Neural progenitor cell (in vitro differentiated cells): ENCODE data around the gene DEFB132.

Experiments used
- EZH2 ChIP-seq: fragments of 200-600 bp; sonication (generic); IDR thresholded peaks from 2 replicates; pipeline ENCODE4 v1.6.1; 2017; ENCODE audit warnings: antibody characterized with exemption, mild to moderate bottlenecking, moderate library complexity
- EZH2phosphoT487 ChIP-seq: fragments of 200-600 bp; sonication (generic); IDR thresholded peaks from 2 replicates; pipeline ENCODE4 v1.6.1; 2017; ENCODE audit warnings: antibody characterized with exemption
- TF ChIP-seq, protein P1 (sequence below): fragments of 200-600 bp; sonication (generic); IDR thresholded peaks from 2 replicates; pipeline ENCODE4 v1.5.1; 2017; ENCODE audit warnings: antibody characterized with exemption, mild to moderate bottlenecking

DNA sequence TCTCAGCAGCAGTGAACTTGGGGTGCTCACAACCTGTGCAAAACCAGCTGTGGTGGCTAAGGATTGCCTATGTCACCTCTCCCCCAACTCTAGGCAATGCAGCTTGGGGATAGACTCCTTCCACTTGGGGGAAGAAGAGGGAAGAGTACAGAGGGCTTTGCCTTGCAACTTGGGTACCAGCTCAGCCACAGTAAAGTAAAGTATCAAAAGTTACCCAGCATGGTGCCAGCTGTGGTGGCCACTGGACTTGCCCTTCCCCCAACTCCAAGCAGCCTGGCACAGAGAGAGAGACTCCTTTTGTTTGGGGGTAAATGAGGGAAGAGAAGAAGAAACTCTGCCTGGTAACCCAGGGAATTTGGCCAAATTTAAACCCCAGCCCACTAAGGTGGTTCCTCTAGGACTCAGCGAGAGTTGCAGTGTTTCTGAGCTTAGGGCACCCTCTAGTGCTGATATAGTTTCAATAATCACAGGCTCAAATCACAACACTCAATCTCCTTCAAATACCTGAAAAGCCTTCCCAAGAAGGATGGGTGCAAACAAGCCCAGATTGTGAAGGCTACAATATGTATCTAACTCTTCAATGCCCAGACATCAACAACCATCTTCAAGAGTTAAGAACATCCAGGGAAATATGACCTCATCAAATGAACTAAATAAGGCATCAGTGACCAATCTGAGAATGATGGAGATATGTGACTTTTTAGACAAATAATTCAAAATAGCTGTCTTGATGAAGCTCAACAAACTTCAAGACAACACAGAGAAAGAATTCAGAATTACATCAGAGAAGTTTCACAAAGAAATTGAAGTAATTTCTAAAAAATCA is 38.0 kb upstream of the DEFB132 start:
- TF ChIP-seq, protein P1, sequence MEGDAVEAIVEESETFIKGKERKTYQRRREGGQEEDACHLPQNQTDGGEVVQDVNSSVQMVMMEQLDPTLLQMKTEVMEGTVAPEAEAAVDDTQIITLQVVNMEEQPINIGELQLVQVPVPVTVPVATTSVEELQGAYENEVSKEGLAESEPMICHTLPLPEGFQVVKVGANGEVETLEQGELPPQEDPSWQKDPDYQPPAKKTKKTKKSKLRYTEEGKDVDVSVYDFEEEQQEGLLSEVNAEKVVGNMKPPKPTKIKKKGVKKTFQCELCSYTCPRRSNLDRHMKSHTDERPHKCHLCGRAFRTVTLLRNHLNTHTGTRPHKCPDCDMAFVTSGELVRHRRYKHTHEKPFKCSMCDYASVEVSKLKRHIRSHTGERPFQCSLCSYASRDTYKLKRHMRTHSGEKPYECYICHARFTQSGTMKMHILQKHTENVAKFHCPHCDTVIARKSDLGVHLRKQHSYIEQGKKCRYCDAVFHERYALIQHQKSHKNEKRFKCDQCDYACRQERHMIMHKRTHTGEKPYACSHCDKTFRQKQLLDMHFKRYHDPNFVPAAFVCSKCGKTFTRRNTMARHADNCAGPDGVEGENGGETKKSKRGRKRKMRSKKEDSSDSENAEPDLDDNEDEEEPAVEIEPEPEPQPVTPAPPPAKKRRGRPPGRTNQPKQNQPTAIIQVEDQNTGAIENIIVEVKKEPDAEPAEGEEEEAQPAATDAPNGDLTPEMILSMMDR = peak; percentile 60
- TF ChIP-seq EZH2 = no peak
- no peak for TF ChIP-seq EZH2phosphoT487
